ENCODE results near the gene PREX1.

DNA sequence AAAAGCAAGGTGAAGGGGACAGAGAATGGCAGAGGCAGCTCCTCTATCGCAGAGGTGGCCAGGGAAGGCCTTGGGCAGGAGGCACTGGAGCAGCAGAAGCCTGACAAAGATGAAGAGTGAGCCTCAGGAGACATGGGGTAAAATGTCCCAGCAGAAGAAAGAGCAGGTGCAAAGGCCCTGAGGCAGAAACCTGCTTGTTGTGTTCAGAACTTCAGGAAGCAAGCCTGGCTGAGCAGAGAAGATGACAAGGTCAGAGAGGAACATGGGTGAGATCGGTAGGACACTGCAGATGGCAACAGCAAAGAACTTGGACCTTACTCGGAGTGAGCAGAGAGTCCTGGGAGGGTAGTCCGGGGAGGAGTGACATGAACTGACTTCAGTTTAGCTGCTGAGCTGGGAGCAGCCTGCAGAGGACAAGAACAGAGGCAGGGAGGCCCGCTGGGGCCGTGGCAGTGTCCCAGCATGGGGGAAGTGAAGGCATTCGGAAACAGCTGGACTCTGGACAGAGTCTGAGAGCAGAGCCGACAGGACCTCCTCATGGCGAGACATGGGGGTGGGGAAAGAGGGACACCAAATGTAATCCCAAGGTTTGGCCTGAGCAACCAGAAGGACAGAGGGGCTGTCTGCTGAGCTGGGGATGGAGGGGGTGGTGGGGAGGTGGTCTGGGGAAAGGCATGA, 106.3 kb downstream of the PREX1 start:
- TF ChIP-seq POLR2A (IDR thresholded peaks at IDR 0.05): no peak
- TF ChIP-seq, protein P1, sequence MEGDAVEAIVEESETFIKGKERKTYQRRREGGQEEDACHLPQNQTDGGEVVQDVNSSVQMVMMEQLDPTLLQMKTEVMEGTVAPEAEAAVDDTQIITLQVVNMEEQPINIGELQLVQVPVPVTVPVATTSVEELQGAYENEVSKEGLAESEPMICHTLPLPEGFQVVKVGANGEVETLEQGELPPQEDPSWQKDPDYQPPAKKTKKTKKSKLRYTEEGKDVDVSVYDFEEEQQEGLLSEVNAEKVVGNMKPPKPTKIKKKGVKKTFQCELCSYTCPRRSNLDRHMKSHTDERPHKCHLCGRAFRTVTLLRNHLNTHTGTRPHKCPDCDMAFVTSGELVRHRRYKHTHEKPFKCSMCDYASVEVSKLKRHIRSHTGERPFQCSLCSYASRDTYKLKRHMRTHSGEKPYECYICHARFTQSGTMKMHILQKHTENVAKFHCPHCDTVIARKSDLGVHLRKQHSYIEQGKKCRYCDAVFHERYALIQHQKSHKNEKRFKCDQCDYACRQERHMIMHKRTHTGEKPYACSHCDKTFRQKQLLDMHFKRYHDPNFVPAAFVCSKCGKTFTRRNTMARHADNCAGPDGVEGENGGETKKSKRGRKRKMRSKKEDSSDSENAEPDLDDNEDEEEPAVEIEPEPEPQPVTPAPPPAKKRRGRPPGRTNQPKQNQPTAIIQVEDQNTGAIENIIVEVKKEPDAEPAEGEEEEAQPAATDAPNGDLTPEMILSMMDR (IDR thresholded peaks at IDR 0.05 in 4 of 5, conservative IDR thresholded peaks at IDR 0.05 in 1 of 5): no peak

Measured in gastrocnemius medialis (tissue), 4 donors.